Tibial nerve (tissue), 4 donors: ENCODE data around the gene LENEP. TPM values are rescaled to one million over a fixed set of nuclear protein-coding genes. Genes with fewer than 3 reads are reported as not detected.

Source experiments
- DNase-seq, 2 donors: peaks; one replicate each; pipeline ENCODE4 v3.0.0-alpha.2; 2019; ENCODE audit warnings: low spot score in 2 of 2
- H3K27ac ChIP-seq, 4 donors: fragments of 200-600 bp; sonication (generic) in 3 of 4; one replicate each; pipeline ENCODE4 v1.5.1; 2017 to 2019; ENCODE audit warnings: mild to moderate bottlenecking in 1 of 4
- H3K27me3 ChIP-seq, 2 donors: fragments of 200-600 bp; sonication (generic) in 1 of 2; one replicate each; pipeline versions ENCODE4 v1.5.1 to v1.6.0; 2017 to 2019
- H3K36me3 ChIP-seq, 3 donors: fragments of 200-600 bp; sonication (generic); one replicate each; pipeline ENCODE4 v1.5.1; 2018 to 2019
- H3K4me1 ChIP-seq, 4 donors: fragments of 200-600 bp; sonication (generic) in 3 of 4; one replicate each; pipeline ENCODE4 v1.5.1; 2017 to 2019
- H3K4me3 ChIP-seq, 4 donors: fragments of 200-600 bp; sonication (generic) in 3 of 4; one replicate each; pipeline ENCODE4 v1.5.1; 2017 to 2019; ENCODE audit warnings: mild to moderate bottlenecking in 1 of 4, moderate library complexity in 1 of 4
- H3K9me3 ChIP-seq, 4 donors: fragments of 200-600 bp; sonication (generic) in 3 of 4; one replicate each; pipeline ENCODE4 v1.5.1; 2017 to 2019
- CTCF ChIP-seq, 5 experiments: fragments of 200-600 bp in 3 of 5; fragments of 450-650 bp in 2 of 5; sonication (generic) in 3 of 5; IDR thresholded peaks; one replicate each; pipeline ENCODE4 v1.5.1; 2016 to 2019; ENCODE audit warnings: antibody characterized with exemption in 5 of 5, mild to moderate bottlenecking in 3 of 5, moderate library complexity in 2 of 5
- EP300 ChIP-seq, 2 donors: sonication (generic); formaldehyde crosslinking; IDR thresholded peaks; one replicate each; pipeline ENCODE4 v1.6.1; 2017; ENCODE audit warnings: antibody characterized with exemption in 2 of 2, mild to moderate bottlenecking in 1 of 2
- POLR2A ChIP-seq, 2 donors: fragments of 450-650 bp; IDR thresholded peaks; one replicate each; pipeline ENCODE4 v1.6.1; 2017; ENCODE audit warnings: antibody characterized with exemption in 2 of 2, mild to moderate bottlenecking in 2 of 2, moderate library complexity in 2 of 2
- WGBS, 2 donors: methylation state at CpG; one replicate each; pipeline ENCODE4 v1.1.5; 2018; 5-methylcytosine and 5-hydroxymethylcytosine counted together
- total RNA-seq, 4 donors: library from RNA; depleted of rRNA; stranded (reverse); fragments of >200 nt; gene quantifications; one replicate each; pipeline ENCODE4 v1.1.0, GENCODE V29; 2016

Gene LENEP
- total RNA-seq, 4 donors from 2014 or later = 1.5 TPM; not detected in 3

GRCh38 chr1:155012026-155012546, 18.7 kb downstream of the LENEP start:
- Histone ChIP-seq H3K4me3 (peak overlapping the region in 3 of 4 donors; percentile 16 to 41 (median 17)), H3K27ac (peak overlapping the region; percentile 74 to 99 (median 94)), H3K9me3 (no peaks in the 10 kb centered on the region), H3K4me1 (peaks cover 0 to 82% (median 68%) of the 10 kb centered on the region in 4 donors), H3K36me3 (peaks cover 0 to 24% (median 0%) of the 10 kb centered on the region in 3 donors), H3K27me3 (no peaks in the 10 kb centered on the region)
- WGBS, 2 donors = 3 to 10% methylated on average over 6 to 9 of the region's 9 CpGs
- TF ChIP-seq CTCF (IDR thresholded peaks at IDR 0.05) (peak in 1 of 5 experiments; percentile 15), POLR2A (IDR thresholded peaks at IDR 0.05) (peak in 1 of 2 donors; percentile 82), EP300 (IDR thresholded peaks at IDR 0.05) (peak in 1 of 2 donors; percentile 74)
- DNase-seq = peak; percentile 71 to 75

- H3K4me3 ChIP-seq = peak overlapping the region in 2 of 4 donors; percentile 16 to 41
- no peak for TF ChIP-seq EP300 (IDR thresholded peaks at IDR 0.05)
- peaks cover 0 to 82% (median 66%) of the 10 kb centered on the region in 4 donors for H3K4me1 ChIP-seq
- H3K27ac ChIP-seq = peak overlapping the region; percentile 74 to 99 (median 94)
- H3K9me3 ChIP-seq = no peaks in the 10 kb centered on the region
- H3K27me3 ChIP-seq = no peaks in the 10 kb centered on the region
- DNase-seq = no peak
- peaks cover 0 to 24% (median 0%) of the 10 kb centered on the region in 3 donors for H3K36me3 ChIP-seq
- 66 to 75% methylated on average over 3 of the region's 3 CpGs for WGBS, 2 donors
These were observed 19.6 kb downstream of the LENEP start for GRCh38 chr1:155012776-155013602.

- H3K4me1 ChIP-seq = peaks cover 0 to 82% (median 67%) of the 10 kb centered on the region in 4 donors
- no peak overlapping the region for H3K4me3 ChIP-seq
- H3K9me3 ChIP-seq = no peaks in the 10 kb centered on the region
- peak overlapping the region; percentile 74 to 99 (median 94) for H3K27ac ChIP-seq
- DNase-seq = no peak
- 36 to 51% methylated on average over 8 of the region's 8 CpGs for WGBS, 2 donors
- H3K27me3 ChIP-seq = no peaks in the 10 kb centered on the region
- TF ChIP-seq EP300 (IDR thresholded peaks at IDR 0.05) (no peak), CTCF (IDR thresholded peaks at IDR 0.05) (no peak), POLR2A (IDR thresholded peaks at IDR 0.05) (no peak)
- H3K36me3 ChIP-seq = peaks cover 0 to 24% (median 0%) of the 10 kb centered on the region in 3 donors
These were observed 20.2 kb downstream of the LENEP start for GRCh38 chr1:155013632-155014031.

- no peaks in the 10 kb centered on the region for H3K9me3 ChIP-seq
- H3K36me3 ChIP-seq = peaks cover 0 to 24% (median 0%) of the 10 kb centered on the region in 3 donors
- 83 to 88% methylated on average over 17 to 26 of the region's 31 CpGs for WGBS, 2 donors
- no peaks in the 10 kb centered on the region for H3K27me3 ChIP-seq
- no peak overlapping the region for H3K4me3 ChIP-seq
- no peak for TF ChIP-seq EP300 (IDR thresholded peaks at IDR 0.05)
- TF ChIP-seq POLR2A (IDR thresholded peaks at IDR 0.05) = no peak
- TF ChIP-seq CTCF (IDR thresholded peaks at IDR 0.05) = no peak
- no peak for DNase-seq
- peak overlapping the region in 2 of 4 donors; percentile 88 to 99 for H3K27ac ChIP-seq
- H3K4me1 ChIP-seq = peaks cover 0 to 82% (median 62%) of the 10 kb centered on the region in 4 donors
These were observed 21.5 kb downstream of the LENEP start for GRCh38 chr1:155014709-155015508.

- Histone ChIP-seq H3K36me3 (peaks cover 0 to 24% (median 0%) of the 10 kb centered on the region in 3 donors), H3K4me1 (peaks cover 0 to 77% (median 55%) of the 10 kb centered on the region in 4 donors), H3K4me3 (no peak overlapping the region), H3K27ac (peak overlapping the region; percentile 86 to 99 (median 97)), H3K27me3 (no peaks in the 10 kb centered on the region), H3K9me3 (no peaks in the 10 kb centered on the region)
- TF ChIP-seq CTCF (IDR thresholded peaks at IDR 0.05) = no peak
- no peak for TF ChIP-seq POLR2A (IDR thresholded peaks at IDR 0.05)
- no peak for TF ChIP-seq EP300 (IDR thresholded peaks at IDR 0.05)
- no peak for DNase-seq
- 82 to 89% methylated on average over 16 of the region's 16 CpGs for WGBS, 2 donors
These were observed 22.3 kb downstream of the LENEP start for GRCh38 chr1:155015527-155016230.
